Measurements from ENCODE around the gene GMNC.
"Not testable (repeated sequence)": the region's sequence is repeated elsewhere in the genome, so short reads cannot be mapped to it uniquely, and the experiment has no call there.

GMNC gene, protein sequence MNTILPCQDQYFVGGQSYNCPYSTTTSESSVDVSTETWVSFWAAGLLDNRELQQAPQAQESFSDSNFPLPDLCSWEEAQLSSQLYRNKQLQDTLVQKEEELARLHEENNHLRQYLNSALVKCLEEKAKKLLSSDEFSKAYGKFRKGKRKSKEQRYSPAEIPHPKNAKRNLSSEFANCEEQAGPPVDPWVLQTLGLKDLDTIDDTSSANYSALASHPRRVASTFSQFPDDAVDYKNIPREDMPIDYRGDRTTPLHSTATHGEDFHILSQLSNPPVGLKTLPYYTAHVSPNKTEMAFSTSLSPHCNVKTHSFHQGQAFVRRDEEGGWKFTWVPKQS

DNA sequence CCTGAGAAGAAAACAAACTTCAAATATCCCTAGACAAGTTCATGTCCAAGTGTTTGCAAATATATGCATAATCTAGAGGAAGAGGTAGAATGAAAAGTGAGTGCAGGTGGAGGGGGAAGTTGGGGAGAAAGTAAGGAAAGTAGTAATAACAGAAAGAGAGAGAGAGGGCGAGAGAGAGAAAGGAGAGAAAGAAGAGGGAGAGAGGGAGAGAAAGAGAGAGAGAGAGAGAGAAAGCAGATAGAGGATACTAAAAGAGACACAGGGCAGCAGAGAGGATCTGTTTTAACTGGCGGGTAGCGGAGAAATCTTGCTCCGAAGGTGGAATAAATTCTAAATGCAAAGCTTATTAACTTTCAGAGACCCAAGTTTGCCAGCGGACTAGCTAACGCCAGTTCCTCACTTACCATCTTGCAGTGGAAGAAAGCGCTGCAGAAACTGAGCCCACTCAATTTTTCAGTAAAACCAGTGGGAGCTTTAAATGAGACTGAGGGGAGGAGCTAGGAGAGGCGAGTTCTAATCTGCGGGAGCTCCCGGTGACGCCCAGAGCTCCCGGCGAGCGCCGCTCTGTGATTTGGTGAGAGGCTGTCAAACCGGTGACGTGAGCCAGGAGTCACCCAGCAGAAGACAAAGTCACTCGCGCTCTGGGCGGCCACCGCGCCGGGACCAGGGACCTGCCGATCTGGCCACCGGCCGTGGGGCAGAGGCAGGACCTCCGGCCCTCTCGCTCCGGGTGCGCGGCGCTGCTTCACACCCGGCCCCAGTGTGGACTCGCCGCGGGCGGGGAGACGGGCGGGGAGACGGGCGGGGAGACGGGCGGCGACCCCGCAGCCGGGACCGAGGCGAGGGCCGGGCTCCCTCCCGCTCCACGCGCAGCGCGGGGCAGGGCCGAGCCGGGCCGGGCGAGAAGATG lies at the start of gene GMNC:
Gene GMNC, minus strand, starts transcription at position 486 of the 910 bp plus-strand sequence. Its CDS starts 79 bp downstream, at position 407.
- peak; percentile 74 for DNase-seq (ENCODE audit: low spot score)

DNA sequence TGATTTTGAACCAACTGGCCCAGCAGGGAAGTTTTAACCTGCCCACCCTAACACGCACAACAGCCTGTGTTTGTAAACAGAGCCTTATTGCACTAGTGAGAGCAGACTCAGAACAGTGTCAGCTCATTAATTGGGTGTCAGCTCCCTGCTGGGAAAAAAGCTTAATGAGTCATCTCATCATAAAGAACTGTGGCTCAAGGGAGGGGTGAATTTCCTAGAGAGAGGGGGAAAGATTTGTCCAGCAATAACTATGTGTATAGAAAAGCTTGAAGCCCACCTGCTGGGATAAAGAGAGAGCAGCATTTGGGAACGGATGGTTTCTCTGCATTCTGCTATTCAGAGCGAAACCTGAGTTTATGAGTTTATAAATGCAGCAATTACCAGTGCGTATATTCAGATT lies 48.9 kb upstream of the GMNC start:
- DNase-seq (ENCODE audit: low spot score) = no peak

DNA sequence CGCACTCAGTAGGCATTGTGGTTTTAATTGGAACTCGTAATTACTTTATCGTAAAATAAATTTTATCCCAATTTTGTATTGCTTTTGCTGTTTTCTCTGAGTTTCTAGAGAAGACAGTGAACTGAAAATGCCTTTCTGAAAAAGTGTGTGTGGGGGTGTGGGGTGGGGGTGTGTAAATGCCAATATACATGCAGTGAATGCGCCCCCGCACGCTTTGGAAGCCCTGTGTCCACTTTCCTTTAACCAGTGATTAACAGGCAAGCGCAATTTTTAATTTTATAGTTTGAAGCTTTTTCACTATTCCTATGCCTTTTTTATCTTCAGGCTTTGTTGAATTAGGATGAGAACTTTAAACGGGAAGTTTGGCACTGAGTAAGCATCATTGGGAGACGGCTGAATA lies 47.4 kb upstream of the GMNC start:
- DNase-seq (ENCODE audit: low spot score) = no peak

DNA sequence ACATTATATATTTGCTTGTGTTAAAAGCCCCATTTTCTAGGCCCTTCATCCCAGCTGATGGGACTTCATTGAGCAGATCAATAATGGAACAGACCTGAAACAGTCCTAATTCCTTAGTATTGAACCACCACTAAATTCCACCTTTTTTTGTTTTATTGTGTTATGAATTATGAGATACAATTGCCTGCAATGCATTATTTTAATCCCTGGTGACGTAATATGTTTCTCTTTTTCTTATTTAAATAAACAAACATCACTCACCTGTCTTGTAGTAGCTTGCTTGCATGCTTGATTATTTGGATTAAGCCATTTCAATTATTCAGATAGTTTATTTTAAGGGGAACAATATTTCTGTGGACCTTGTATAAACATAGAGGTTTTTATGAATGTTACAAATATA lies 40.7 kb upstream of the GMNC start:
- no peak for DNase-seq (ENCODE audit: low spot score)

DNA sequence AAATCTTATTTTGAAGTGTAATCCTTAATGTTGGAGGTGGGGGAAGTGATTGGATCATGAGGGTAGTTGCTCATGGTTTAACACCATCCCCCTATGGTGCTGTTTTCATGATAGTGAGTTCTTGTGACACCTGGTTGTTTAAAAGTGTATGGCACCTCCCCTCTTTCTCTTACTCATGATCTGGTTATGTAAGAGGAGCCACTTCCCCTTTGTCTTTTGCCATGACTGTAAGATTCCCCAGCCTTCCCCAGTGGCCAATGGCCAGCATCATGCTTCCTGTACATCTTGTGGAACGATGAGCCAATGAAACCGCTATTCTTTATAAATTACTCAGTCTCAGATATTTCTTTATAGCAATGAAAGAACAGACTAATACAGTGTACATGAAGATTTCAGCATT lies 39.8 kb upstream of the GMNC start:
- DNase-seq (ENCODE audit: low spot score) = no peak

DNA sequence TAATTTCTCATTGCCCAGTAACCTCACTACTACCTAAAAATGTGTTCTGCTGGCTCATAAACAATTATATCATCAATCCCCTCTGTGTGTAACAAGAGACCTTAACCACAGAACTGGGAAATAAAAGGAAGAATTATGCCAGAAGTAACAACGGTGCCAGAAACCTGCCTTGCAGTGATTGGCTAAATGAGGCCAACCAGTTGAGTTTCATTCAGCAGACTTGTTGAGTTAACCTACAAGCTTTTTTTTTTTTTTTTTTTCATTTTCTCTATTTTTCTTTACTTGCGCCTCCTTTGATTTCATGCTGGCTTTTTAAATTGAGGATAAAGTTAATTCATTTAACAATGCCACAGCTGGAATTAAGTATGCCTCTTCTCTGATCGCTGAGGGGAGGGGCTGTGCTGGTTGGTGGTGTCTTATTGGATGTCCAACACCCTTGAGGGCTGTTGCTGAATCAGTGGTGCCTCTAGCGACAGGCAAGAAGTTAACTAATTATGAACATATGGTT lies 30.0 kb upstream of the GMNC start:
- no peak for DNase-seq (ENCODE audit: low spot score)

DNA sequence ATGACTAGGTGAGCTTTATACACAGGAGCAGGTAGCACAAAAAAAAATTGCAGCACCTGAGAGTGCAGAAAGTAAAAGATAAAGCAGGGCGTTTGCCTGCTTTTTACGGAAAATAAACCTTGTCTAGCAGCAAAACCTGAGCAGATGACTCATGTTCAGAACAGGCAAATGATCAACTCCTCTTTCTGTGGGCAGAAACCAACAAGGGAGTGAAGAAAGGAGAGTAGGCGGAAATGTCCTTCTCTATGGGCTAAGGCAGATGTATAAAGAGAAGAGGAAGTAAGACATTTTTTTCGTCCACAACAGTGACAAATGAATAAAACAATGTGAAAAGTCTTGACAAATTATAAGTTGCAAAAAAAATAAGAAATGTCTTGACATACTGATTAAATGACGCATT lies 24.5 kb upstream of the GMNC start:
- no peak for DNase-seq (ENCODE audit: low spot score)

DNA sequence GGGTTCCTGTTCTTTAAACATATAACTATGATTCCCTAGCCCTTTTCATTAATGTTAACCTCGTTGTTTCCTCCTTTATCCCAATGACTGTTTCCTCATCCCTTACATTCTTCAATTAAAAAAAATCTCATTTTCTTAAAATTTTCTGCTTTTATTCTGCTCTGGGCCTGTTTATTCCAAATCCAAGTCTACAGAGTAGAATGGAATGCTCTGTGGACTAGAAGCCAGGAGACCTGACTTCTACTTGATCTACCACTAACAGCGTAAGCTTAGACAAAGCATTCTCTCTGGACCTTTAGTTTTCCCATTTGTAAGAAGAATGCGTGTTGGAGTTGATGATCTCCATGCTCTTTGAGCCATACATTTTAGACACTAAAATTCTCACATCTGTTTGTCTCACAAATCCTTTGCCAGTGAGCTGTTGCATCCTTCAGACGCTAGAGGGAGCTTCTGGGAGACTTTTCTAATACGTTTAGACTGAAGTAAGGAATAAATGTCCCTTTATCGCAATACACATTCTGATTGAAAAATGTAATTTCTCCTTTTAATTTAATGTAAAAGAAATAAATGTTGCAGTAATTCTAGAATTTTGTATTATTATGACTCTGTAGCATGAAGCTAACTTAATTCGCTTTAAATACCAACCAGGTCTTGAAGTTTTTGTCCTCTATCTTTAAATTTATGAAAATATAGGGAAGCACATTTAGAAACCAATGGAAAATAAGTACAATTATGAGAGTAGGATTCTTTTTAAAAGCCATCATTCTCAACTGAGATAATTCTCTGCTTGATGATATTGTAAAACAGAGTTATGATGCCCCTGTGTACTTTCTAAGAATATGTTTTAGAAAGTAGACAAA lies 21.7 kb upstream of the GMNC start:
- peak; percentile 45 for DNase-seq (ENCODE audit: low spot score)

DNA sequence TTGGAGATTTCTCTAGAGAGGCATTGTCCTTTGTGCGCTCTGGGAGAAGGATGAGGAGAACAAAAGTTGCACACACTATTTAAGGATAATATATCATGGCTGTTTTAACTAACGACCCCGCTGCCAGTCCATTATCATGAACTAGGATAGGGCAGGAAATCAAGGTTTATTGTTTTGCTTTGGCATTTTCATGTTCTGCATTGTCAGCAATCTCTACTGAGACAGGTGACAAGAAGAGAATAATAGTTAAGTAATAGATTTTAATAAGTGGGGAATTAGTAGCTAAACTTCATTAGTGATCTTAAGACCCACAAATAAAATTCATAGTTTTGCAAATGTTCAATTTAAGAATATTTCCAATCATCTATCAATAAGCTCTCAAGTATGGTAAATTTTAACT lies 20.6 kb upstream of the GMNC start:
- no peak for DNase-seq (ENCODE audit: low spot score)

DNA sequence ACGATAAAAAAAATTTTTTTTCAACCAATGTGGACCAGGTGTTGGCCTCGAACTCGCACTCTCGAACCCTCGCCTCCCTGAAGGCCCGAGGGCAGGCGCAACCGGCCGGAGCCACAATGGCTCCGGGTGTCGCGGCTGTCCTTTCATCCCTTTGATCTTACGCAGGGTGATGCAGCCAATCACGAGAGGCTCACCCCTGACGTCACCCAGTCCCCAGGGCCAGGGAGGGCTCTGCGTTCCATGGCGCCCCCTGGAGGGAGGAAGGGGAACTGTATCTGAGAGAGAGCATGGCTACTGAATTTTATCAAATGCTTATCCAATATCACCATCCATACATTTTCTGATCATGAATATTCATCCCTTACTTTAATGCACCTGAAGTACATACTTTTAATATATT lies 15.4 kb upstream of the GMNC start:
- no peak for DNase-seq (ENCODE audit: low spot score)

DNA sequence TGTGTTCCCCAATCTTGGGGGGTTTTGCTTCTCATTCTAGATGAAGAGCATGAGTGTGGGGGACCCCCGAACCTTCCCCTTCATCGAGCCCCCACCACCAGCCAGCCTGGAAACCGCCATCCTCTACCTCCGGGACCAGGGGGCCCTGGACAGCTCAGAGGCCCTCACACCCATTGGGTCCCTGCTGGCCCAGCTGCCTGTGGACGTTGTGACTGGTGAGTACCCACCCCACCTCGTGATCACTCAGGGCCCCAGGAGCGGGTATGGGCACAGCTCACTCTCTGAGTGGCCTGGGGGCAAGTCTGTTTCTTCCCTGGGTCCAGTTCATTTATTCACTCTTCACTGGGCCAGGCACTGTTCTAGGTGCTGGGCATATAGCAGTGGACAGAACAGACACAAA lies 13.9 kb upstream of the GMNC start:
- DNase-seq (ENCODE audit: low spot score) = not testable (repeated sequence)

DNA sequence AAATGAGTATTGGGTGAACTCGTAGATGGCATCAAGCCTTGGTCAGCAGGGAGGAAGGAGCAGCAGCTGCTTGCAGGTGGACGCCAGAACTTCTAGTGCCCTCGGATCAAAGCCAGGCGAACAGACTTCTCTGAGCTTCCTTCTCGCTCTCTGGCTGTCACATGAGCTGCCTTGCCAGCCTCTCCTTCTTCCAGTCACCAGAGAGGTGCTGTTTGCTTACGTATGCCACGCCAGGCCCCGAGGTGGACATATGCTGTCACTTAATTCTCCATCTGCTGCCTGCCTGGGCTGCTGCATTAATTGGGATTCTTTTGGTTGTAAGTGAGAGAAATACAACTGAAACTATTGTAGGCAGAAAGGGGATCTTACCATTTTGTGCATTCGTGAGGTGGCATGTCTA lies 12.6 kb upstream of the GMNC start:
- not testable (repeated sequence) for DNase-seq (ENCODE audit: low spot score)

DNA sequence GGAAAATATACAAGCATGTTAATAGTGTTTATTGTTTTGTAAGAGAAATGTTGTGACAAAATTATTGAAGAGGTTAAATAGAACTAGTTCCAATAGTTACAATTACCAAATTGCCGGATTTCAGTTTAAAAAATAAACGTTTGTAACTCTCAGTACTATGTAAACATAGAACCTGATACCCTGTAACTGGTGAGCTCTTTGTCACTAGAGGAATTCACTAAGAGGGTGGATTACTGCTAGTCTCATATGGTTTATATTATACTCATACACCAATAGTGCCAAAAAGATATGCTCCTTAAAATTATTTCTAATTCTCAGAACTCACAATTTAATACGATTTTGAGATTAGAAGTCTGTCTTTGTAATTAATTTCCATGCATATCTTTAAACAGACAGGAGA lies 7.6 kb upstream of the GMNC start:
- no peak for DNase-seq (ENCODE audit: low spot score)

DNA sequence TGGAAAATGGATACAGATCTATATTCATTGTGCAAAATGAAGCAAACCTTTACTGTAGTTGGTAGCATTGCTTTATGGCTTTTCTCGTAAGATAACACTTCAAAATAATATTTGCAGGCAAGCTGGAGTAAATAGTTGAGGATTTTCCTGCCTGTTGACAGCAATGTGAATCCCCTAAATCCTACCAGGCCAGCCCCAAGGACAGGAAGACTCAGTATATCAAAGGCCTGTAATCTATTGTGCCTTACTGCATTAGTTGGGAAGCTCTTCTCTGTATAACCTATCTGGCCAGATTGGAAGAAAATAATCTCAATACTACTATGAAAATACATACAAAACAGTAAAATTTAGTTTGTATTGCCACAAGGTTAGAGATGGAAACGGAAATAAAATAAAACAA lies 4.6 kb upstream of the GMNC start:
- no peak for DNase-seq (ENCODE audit: low spot score)

DNA sequence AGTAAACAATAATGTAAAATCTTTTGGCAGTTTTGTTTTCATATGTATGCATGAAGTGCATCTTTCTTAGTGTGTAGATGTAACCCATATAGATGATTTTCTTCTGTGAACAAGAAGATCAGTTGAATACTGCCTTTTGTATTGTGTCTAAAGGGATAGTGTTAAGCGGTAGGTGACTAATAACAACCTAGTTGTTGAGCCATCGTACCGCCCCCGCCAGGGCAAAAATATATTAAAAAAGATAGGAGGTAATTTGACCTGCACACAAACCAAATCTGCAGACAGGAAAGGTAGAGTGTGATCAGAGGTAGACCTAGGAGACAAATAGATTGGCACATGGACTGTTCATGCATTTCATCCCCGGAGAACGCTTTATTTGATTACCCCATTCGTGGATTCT lies 3.3 kb upstream of the GMNC start:
- DNase-seq (ENCODE audit: low spot score) = no peak

DNA sequence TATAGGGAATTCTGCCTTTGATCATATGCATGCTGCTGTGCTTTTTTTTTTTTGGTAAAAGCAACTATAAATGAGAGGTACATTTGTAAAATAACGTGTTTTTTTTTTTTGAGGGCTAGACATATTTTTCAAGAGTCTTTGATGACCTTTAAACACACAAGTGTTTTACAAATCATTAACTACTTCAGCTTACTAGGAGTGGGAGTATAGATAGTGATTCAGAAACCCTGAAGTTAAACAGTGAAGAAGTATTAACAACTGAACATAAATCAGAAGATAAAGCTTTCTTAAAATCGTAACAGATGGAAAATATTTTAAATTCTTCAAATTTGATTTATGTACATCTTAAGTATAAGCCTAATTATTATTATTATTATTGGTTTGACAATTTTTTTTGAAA lies 2.9 kb upstream of the GMNC start:
- no peak for DNase-seq (ENCODE audit: low spot score)

DNA sequence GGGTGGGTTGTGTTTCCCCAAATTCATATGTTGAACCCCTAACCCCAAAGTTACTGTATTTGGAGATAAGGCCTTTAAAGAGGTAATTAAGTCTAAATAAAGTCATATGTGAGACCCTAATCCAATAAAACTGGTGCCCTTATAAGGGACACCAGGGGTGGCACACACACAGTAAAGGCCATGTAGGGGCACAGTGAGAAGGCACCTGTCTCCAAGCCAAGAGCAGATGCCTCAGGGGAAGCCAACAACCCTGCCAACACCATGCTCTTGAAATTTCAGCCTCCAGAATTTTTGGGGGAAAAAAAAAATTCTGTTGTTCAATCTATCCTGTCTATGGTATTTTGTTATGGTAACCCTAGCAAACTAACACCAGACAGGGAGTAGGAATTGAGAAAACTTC lies 1.5 kb upstream of the GMNC start:
- DNase-seq (ENCODE audit: low spot score) = no peak

DNA sequence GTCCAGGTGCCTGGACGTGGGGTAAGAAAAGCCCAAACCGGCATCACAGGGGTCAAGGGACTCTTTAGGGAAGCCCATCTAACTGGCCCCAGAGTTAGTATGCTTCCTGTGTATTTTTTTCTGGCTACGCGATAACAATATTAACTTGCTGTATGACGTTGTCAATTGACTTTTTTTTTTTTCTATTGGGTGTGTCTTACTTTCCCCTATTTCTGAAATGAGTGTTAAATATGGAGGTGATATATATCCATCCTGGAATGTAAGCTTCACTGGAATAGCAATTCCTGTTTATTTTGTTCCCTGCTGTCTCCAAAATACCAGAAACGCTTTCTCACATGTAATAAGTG lies 598 bp upstream of the GMNC start:
- DNase-seq (ENCODE audit: low spot score) = no peak

DNA sequence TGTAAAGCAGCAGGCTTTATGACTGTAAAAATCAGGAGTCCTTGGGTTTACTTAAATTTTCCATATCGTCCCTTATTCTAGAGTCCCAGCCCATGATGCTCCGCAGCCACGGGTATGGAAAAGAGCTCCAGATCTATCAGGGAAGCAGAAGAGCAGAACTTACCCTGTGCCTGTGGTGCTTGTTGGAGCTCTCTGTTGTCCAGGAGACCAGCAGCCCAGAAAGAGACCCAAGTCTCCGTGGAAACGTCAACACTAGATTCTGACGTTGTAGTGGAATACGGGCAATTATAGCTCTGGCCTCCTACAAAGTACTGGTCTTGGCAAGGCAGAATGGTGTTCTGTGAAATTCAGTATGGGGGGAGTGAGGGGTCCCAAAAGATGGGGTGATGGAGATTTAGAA lies 2.0 kb downstream of the GMNC start:
- no peak for DNase-seq (ENCODE audit: low spot score)

DNA sequence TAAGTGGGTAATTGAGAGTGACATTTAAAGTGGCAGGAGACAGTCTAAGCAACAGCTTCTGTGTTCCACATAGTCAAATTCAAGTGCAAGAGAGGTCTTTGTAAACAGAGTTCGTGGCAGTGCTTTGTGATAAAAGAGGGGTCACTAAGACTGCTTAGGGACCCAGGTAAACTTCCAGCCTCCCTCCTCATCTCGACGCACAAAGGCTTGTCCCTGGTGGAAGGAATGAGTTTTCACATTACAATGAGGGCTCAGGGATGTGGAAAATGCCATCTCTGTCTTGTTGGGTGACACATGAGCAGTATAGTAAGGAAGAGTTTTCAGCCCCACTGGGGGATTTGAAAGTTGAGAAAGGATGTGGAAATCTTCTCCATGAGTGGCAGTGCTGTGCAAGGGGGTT lies 7.3 kb downstream of the GMNC start:
- no peak for DNase-seq (ENCODE audit: low spot score)

DNA sequence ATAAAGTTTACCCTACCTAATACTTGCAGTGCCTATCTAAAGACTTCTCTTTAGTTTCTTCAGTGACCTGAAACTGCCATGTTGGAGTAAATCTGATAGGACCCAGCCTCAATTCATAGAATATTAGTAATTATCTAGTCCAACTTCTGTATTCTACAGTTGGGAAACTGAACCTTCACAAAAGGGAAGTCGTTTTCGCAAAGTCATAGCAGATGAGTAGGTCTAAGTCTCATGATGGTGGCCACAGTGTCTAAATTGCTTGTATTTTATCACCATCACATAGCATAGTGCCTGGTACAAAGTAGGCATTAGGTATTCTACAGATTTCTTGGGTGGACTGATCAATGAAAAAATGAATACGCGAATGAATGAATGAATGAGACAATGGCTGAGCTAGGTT lies 8.4 kb downstream of the GMNC start:
- DNase-seq (ENCODE audit: low spot score) = no peak

DNA sequence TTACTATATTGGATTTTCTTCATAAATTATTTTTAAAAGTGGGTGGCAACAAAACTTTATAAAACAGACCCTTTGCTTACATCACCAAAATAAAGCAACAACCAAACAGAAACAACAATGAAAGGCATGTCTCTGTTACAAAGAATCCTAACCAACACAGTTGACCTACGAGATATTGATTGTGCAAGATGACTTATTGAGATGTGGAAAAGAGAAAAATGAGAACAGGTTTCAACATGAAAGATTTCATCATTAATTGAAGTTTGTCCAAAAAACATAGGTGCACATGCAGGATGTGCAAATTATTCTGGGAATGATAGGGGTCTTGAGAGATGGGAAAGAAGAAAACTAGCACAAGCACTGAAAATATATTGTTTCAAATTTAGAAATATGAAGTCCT lies 9.0 kb downstream of the GMNC start:
- DNase-seq (ENCODE audit: low spot score) = no peak

Measured in AG08395 (cell line).